Thymus (tissue), 11 donors: ENCODE results near the gene RALGPS1. TPM values are rescaled to one million over a fixed set of nuclear protein-coding genes. Genes with fewer than 3 reads are reported as not detected.
A peak's percentile ranks its signal among the peaks of the same experiment; 100 is the strongest.

Source experiments
- DNase-seq, 9 donors: peaks; one replicate each; pipeline ENCODE4 v3.0.0-alpha.2; 2013; ENCODE audit warnings: low spot score in 9 of 9, low read depth in 6 of 9, missing footprints in 1 of 9
- H3K27ac ChIP-seq, 2 donors: one replicate each; pipeline ENCODE4 v1.5.1; 2013; ENCODE audit warnings: control low read depth in 1 of 2, low read depth in 1 of 2, low read length in 1 of 2, mild to moderate bottlenecking in 1 of 2, moderate library complexity in 1 of 2
- H3K27me3 ChIP-seq, 2 donors: one replicate each; pipeline ENCODE4 v1.5.1; 2013; ENCODE audit warnings: low read length in 1 of 2; ENCODE audit not compliant: control insufficient read depth in 2 of 2, insufficient read depth in 1 of 2
- H3K36me3 ChIP-seq, 2 donors: one replicate each; pipeline ENCODE4 v1.5.1; 2013; ENCODE audit warnings: low read length in 1 of 2, mild to moderate bottlenecking in 1 of 2, moderate library complexity in 1 of 2; ENCODE audit not compliant: control insufficient read depth in 2 of 2, insufficient read depth in 2 of 2
- H3K4me1 ChIP-seq, 2 donors: one replicate each; pipeline ENCODE4 v1.5.1; 2013; ENCODE audit warnings: low read length in 2 of 2; ENCODE audit not compliant: control insufficient read depth in 2 of 2, insufficient read depth in 2 of 2
- H3K4me3 ChIP-seq, 2 donors: one replicate each; pipeline ENCODE4 v1.5.1; 2013; ENCODE audit warnings: low read length in 2 of 2, control low read depth in 1 of 2, mild to moderate bottlenecking in 1 of 2
- H3K9me3 ChIP-seq, 2 donors: one replicate each; pipeline ENCODE4 v1.5.1; 2013; ENCODE audit warnings: low read length in 1 of 2, mild to moderate bottlenecking in 1 of 2; ENCODE audit not compliant: control insufficient read depth in 2 of 2, insufficient read depth in 1 of 2
- WGBS: extraction: QIAGEN DNeasy Blood & Tissue Kit; methylation state at CpG from one replicate; pipeline ENCODE4 v1.1.7; 2013; 5-methylcytosine and 5-hydroxymethylcytosine counted together
- polyA plus RNA-seq: library from polyadenylated mRNA; stranded (reverse); fragments of 200-250 nt; gene quantifications from one replicate; pipeline ENCODE4 v1.2.3, GENCODE V29; 2013
- total RNA-seq: library from RNA; stranded (reverse); fragments of 120-200 nt; gene quantifications from one replicate; pipeline ENCODE4 v1.2.4, GENCODE V29; 2013
- donor health status: healthy.

The RALGPS1 gene
- total and polyA plus RNA-seq, 2 donors: 3.6 to 8.5 TPM

- WGBS: 99% methylated on average over 23 of the region's 23 CpGs
- DNase-seq: no peak
- H3K27ac ChIP-seq: no peak overlapping the region
- H3K4me3 ChIP-seq: no peak overlapping the region
- H3K36me3 ChIP-seq: peaks cover 16 to 36% of the 10 kb centered on the region in 2 donors
- no peaks in the 10 kb centered on the region for H3K9me3 ChIP-seq
- no peaks in the 10 kb centered on the region for H3K27me3 ChIP-seq
- H3K4me1 ChIP-seq: peaks cover 0 to 3% of the 10 kb centered on the region in 2 donors
Observed at GRCh38 chr9:126880226-126880946, 34.2 kb upstream of the RALGPS1 start.

- no peak overlapping the region for H3K4me3 ChIP-seq
- no peaks in the 10 kb centered on the region for H3K9me3 ChIP-seq
- peaks cover 16 to 36% of the 10 kb centered on the region in 2 donors for H3K36me3 ChIP-seq
- no peaks in the 10 kb centered on the region for H3K27me3 ChIP-seq
- WGBS: 99% methylated on average over 6 of the region's 6 CpGs
- no peak overlapping the region for H3K27ac ChIP-seq
- peaks cover 0 to 3% of the 10 kb centered on the region in 2 donors for H3K4me1 ChIP-seq
- no peak for DNase-seq
Observed at GRCh38 chr9:126880947-126881332, 33.6 kb upstream of the RALGPS1 start.

- peaks cover 16 to 36% of the 10 kb centered on the region in 2 donors for H3K36me3 ChIP-seq
- no peak overlapping the region for H3K27ac ChIP-seq
- no peaks in the 10 kb centered on the region for H3K9me3 ChIP-seq
- no peaks in the 10 kb centered on the region for H3K4me1 ChIP-seq
- H3K27me3 ChIP-seq: no peaks in the 10 kb centered on the region
- no peak overlapping the region for H3K4me3 ChIP-seq
- 98% methylated on average over 11 of the region's 11 CpGs for WGBS
- DNase-seq: no peak
Observed at GRCh38 chr9:126882746-126883145, 31.8 kb upstream of the RALGPS1 start.

- Histone ChIP-seq H3K27me3 (no peaks in the 10 kb centered on the region), H3K9me3 (no peaks in the 10 kb centered on the region), H3K36me3 (peaks cover 16 to 36% of the 10 kb centered on the region in 2 donors), H3K4me1 (no peaks in the 10 kb centered on the region), H3K27ac (no peak overlapping the region), H3K4me3 (no peak overlapping the region)
- no peak for DNase-seq
- WGBS: 96% methylated on average over 15 of the region's 15 CpGs
Observed at GRCh38 chr9:126883636-126884035, 30.9 kb upstream of the RALGPS1 start.

GRCh38 chr9:126885131-126885641 is 29.4 kb upstream of the RALGPS1 start:
- Histone ChIP-seq H3K36me3 (peaks cover 6 to 26% of the 10 kb centered on the region in 2 donors), H3K4me3 (no peak overlapping the region), H3K27ac (no peak overlapping the region), H3K4me1 (no peaks in the 10 kb centered on the region), H3K27me3 (no peaks in the 10 kb centered on the region), H3K9me3 (no peaks in the 10 kb centered on the region)
- no peak for DNase-seq
- WGBS: 95% methylated on average over 6 of the region's 6 CpGs

- H3K27ac ChIP-seq: no peak overlapping the region
- H3K9me3 ChIP-seq: no peaks in the 10 kb centered on the region
- H3K4me3 ChIP-seq: no peak overlapping the region
- DNase-seq: no peak
- 95% methylated on average over 23 of the region's 23 CpGs for WGBS
- peaks cover 0 to 17% of the 10 kb centered on the region in 2 donors for H3K36me3 ChIP-seq
- no peaks in the 10 kb centered on the region for H3K4me1 ChIP-seq
- H3K27me3 ChIP-seq: no peaks in the 10 kb centered on the region
Observed at GRCh38 chr9:126886034-126886822, 28.4 kb upstream of the RALGPS1 start.

GRCh38 chr9:126886897-126887296 is 27.7 kb upstream of the RALGPS1 start:
- WGBS: 98% methylated on average over 10 of the region's 10 CpGs
- no peak for DNase-seq
- no peak overlapping the region for H3K4me3 ChIP-seq
- peaks cover 0 to 11% of the 10 kb centered on the region in 2 donors for H3K36me3 ChIP-seq
- H3K9me3 ChIP-seq: no peaks in the 10 kb centered on the region
- H3K27ac ChIP-seq: no peak overlapping the region
- no peaks in the 10 kb centered on the region for H3K4me1 ChIP-seq
- H3K27me3 ChIP-seq: no peaks in the 10 kb centered on the region

GRCh38 chr9:126891676-126892075 is 22.9 kb upstream of the RALGPS1 start:
- Histone ChIP-seq H3K36me3 (no peaks in the 10 kb centered on the region), H3K4me3 (no peak overlapping the region), H3K27me3 (no peaks in the 10 kb centered on the region), H3K27ac (no peak overlapping the region), H3K9me3 (no peaks in the 10 kb centered on the region), H3K4me1 (no peaks in the 10 kb centered on the region)
- DNase-seq: no peak
- WGBS: 96% methylated on average over 3 of the region's 3 CpGs

GRCh38 chr9:126893079-126893478 is 21.5 kb upstream of the RALGPS1 start:
- Histone ChIP-seq H3K9me3 (no peaks in the 10 kb centered on the region), H3K4me1 (no peaks in the 10 kb centered on the region), H3K27me3 (no peaks in the 10 kb centered on the region), H3K36me3 (no peaks in the 10 kb centered on the region), H3K27ac (no peak overlapping the region), H3K4me3 (no peak overlapping the region)
- DNase-seq: peak in 2 of 9 donors; percentile 37 to 56
- 48% methylated on average over 5 of the region's 5 CpGs for WGBS
